Neural cell (in vitro differentiated cells): ENCODE measurements around the gene DLG2. TPM values are rescaled to one million over a fixed set of nuclear protein-coding genes. Genes with fewer than 3 reads are reported as not detected.

Experiments
- H2AFZ ChIP-seq: fragments of 200-600, 300-800 bp; sonication (generic), shearing (Covaris generic); 2 replicates; pipeline ENCODE4 v1.6.0; 2014; ENCODE audit warnings: low read depth, mild to moderate bottlenecking, antibody characterized with exemption, low read length, moderate library complexity
- H3F3A ChIP-seq: fragments of 200-600 bp; shearing (Covaris generic); 2 replicates; pipeline ENCODE4 v1.6.1; 2016; ENCODE audit warnings: mild to moderate bottlenecking, moderate library complexity, mixed read lengths, antibody characterized with exemption, low read length; ENCODE audit not compliant: insufficient read depth, poor library complexity, severe bottlenecking
- H3K27ac ChIP-seq: fragments of 200-600, 300-800 bp; sonication (generic), shearing (Covaris generic); 2 replicates; pipeline ENCODE4 v1.5.1; 2014; ENCODE audit warnings: mild to moderate bottlenecking, low read length, moderate library complexity
- H3K27me3 ChIP-seq: fragments of 300-800, 200-600 bp; sonication (generic), shearing (Covaris generic); 2 replicates; pipeline ENCODE4 v1.6.0; 2014; ENCODE audit warnings: mild to moderate bottlenecking, low read depth, low read length, moderate library complexity; ENCODE audit not compliant: insufficient read depth
- H3K36me3 ChIP-seq: fragments of 300-800, 200-600 bp; sonication (generic), shearing (Covaris generic); 2 replicates; pipeline ENCODE4 v1.5.1; 2014; ENCODE audit warnings: mild to moderate bottlenecking, antibody characterized with exemption, low read length, moderate library complexity; ENCODE audit not compliant: insufficient read depth
- H3K4me2 ChIP-seq: fragments of 300-800, 200-600 bp; sonication (generic), shearing (Covaris generic); 2 replicates; pipeline ENCODE4 v1.6.0; 2014; ENCODE audit warnings: mild to moderate bottlenecking, low read length
- H3K4me3 ChIP-seq: fragments of 300-800, 200-600 bp; sonication (generic), shearing (Covaris generic); 2 replicates; pipeline ENCODE4 v1.5.1; 2014; ENCODE audit warnings: mild to moderate bottlenecking, low read length, moderate library complexity
- H3K79me2 ChIP-seq: fragments of 200-600 bp; shearing (Covaris generic); replicated peaks from 2 replicates; pipeline ENCODE4 v1.6.0; 2014; ENCODE audit warnings: mild to moderate bottlenecking, low read length, moderate library complexity; ENCODE audit not compliant: insufficient read depth
- H3K9ac ChIP-seq: fragments of 300-800, 200-600 bp; sonication (generic), shearing (Covaris generic); 2 replicates; pipeline ENCODE4 v1.6.1; 2016; ENCODE audit warnings: mild to moderate bottlenecking, low read length, mixed read lengths
- H3K9me2 ChIP-seq: fragments of 200-600 bp; shearing (Covaris generic); 2 replicates; pipeline ENCODE4 v1.6.1; 2016; ENCODE audit warnings: mild to moderate bottlenecking, low read length, mixed read lengths; ENCODE audit not compliant: insufficient read depth
- H3K9me3 ChIP-seq: fragments of 200-600, 300-800 bp; sonication (generic), shearing (Covaris generic); 2 replicates; pipeline ENCODE4 v1.6.1; 2016; ENCODE audit warnings: mild to moderate bottlenecking, mixed run types, low read length, moderate library complexity, mixed read lengths
- H4K20me1 ChIP-seq: fragments of 200-600 bp; shearing (Covaris generic); 2 replicates; pipeline ENCODE4 v1.6.1; 2016; ENCODE audit warnings: mild to moderate bottlenecking, mixed run types; ENCODE audit not compliant: insufficient read depth
- CTCF ChIP-seq: fragments of 450-650 bp; IDR thresholded peaks from 2 replicates; pipeline ENCODE4 v1.5.1; 2014; ENCODE audit warnings: antibody characterized with exemption, mild to moderate bottlenecking, moderate library complexity; ENCODE audit not compliant: poor library complexity, severe bottlenecking
- EP300 ChIP-seq: fragments of 450-650 bp; conservative IDR thresholded peaks from 2 replicates; pipeline ENCODE4 v1.6.1; 2014; ENCODE audit warnings: antibody characterized with exemption, mild to moderate bottlenecking, moderate library complexity; ENCODE audit not compliant: poor library complexity, severe bottlenecking
- EZH2 ChIP-seq: fragments of 200-600, 300-800 bp; shearing (Covaris generic), sonication (generic); IDR thresholded peaks from 2 replicates; pipeline ENCODE4 v1.6.1; 2014; ENCODE audit warnings: antibody characterized with exemption, low read length, borderline replicate concordance, mild to moderate bottlenecking; ENCODE audit not compliant: insufficient read depth, poor library complexity, severe bottlenecking
- MXI1 ChIP-seq: fragments of 450-650 bp; conservative IDR thresholded peaks from 2 replicates; pipeline ENCODE4 v1.6.1; 2014; ENCODE audit warnings: antibody characterized with exemption, mild to moderate bottlenecking; ENCODE audit not compliant: poor library complexity, severe bottlenecking
- POLR2AphosphoS5 ChIP-seq: IDR thresholded peaks from 2 replicates; pipeline ENCODE4 v1.6.1; 2012
- RAD21 ChIP-seq: fragments of 450-650 bp; conservative IDR thresholded peaks from 2 replicates; pipeline ENCODE4 v1.6.1; 2014; ENCODE audit warnings: antibody characterized with exemption, mild to moderate bottlenecking, moderate library complexity
- SMC3 ChIP-seq: fragments of 450-650 bp; conservative IDR thresholded peaks from 2 replicates; pipeline ENCODE4 v1.6.1; 2014; ENCODE audit warnings: antibody characterized with exemption, mild to moderate bottlenecking, moderate library complexity; ENCODE audit not compliant: poor library complexity
- TAF1 ChIP-seq: IDR thresholded peaks from 2 replicates; pipeline ENCODE4 v1.6.1; 2012; ENCODE audit warnings: low read depth
- polyA plus RNA-seq: library from polyadenylated mRNA; depleted of rRNA; stranded (reverse); fragments of >200 nt; gene quantifications from 2 replicates; pipeline ENCODE4 v1.2.3, GENCODE V29; 2014
- TF ChIP-seq, protein P1 (sequence below): IDR thresholded peaks from 2 replicates; pipeline ENCODE4 v1.6.1; 2012; ENCODE audit warnings: borderline replicate concordance

Gene DLG2
- polyA plus RNA-seq, 1 donor from 2014 or later: 179 TPM

DNA sequence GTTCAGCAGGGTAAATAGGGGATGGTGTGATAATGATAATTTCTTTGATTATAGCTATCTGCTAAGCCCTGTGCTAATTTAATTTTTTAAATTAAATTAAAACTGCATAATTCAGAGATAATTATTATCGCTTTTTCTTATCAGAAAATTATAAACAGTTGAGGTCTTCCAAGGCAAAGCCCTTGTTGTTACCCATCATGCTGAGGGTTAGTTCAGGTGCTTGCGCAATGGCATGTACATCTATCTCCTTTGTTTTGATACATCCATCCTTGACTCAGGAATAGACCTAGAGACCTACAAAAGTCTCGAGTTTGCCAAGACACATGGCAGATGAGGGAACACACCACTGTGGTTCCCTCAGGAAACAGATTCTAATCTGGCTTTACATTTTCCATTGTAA lies 737.6 kb downstream of the DLG2 start:
- no peak overlapping the region for H3K9ac ChIP-seq
- no peaks in the 10 kb centered on the region for H3K9me2 ChIP-seq
- no peaks in the 10 kb centered on the region for H3K9me3 ChIP-seq
- TF ChIP-seq MXI1 (no peak), POLR2AphosphoS5 (no peak), SMC3 (no peak), EZH2 (no peak), TAF1 (no peak), RAD21 (no peak), CTCF (no peak), EP300 (no peak)
- TF ChIP-seq, protein P1, sequence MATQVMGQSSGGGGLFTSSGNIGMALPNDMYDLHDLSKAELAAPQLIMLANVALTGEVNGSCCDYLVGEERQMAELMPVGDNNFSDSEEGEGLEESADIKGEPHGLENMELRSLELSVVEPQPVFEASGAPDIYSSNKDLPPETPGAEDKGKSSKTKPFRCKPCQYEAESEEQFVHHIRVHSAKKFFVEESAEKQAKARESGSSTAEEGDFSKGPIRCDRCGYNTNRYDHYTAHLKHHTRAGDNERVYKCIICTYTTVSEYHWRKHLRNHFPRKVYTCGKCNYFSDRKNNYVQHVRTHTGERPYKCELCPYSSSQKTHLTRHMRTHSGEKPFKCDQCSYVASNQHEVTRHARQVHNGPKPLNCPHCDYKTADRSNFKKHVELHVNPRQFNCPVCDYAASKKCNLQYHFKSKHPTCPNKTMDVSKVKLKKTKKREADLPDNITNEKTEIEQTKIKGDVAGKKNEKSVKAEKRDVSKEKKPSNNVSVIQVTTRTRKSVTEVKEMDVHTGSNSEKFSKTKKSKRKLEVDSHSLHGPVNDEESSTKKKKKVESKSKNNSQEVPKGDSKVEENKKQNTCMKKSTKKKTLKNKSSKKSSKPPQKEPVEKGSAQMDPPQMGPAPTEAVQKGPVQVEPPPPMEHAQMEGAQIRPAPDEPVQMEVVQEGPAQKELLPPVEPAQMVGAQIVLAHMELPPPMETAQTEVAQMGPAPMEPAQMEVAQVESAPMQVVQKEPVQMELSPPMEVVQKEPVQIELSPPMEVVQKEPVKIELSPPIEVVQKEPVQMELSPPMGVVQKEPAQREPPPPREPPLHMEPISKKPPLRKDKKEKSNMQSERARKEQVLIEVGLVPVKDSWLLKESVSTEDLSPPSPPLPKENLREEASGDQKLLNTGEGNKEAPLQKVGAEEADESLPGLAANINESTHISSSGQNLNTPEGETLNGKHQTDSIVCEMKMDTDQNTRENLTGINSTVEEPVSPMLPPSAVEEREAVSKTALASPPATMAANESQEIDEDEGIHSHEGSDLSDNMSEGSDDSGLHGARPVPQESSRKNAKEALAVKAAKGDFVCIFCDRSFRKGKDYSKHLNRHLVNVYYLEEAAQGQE: no peak
- no peak overlapping the region for H3K4me2 ChIP-seq
- no peak overlapping the region for H2AFZ ChIP-seq
- no peak overlapping the region for H3K4me3 ChIP-seq
- H3K27ac ChIP-seq: no peak overlapping the region
- no peaks in the 10 kb centered on the region for H3K79me2 ChIP-seq
- H3F3A ChIP-seq: peaks cover 3% of the 10 kb centered on the region
- no peaks in the 10 kb centered on the region for H4K20me1 ChIP-seq
- no peaks in the 10 kb centered on the region for H3K27me3 ChIP-seq
- H3K36me3 ChIP-seq: no peaks in the 10 kb centered on the region

GRCh38 chr11:84887055-84887629 lies 740.0 kb downstream of the DLG2 start:
- Histone ChIP-seq H3K27ac (no peak overlapping the region), H3K9me3 (no peaks in the 10 kb centered on the region), H3K27me3 (no peaks in the 10 kb centered on the region), H3K9ac (no peak overlapping the region), H3K4me3 (no peak overlapping the region), H3K4me2 (no peak overlapping the region), H3K36me3 (no peaks in the 10 kb centered on the region), H4K20me1 (no peaks in the 10 kb centered on the region), H3F3A (peaks cover 3% of the 10 kb centered on the region), H3K9me2 (no peaks in the 10 kb centered on the region), H2AFZ (no peak overlapping the region), H3K79me2 (no peaks in the 10 kb centered on the region)
- TF ChIP-seq EZH2: no peak
- TF ChIP-seq, protein P1: no peak
- no peak for TF ChIP-seq EP300
- TF ChIP-seq SMC3: no peak
- no peak for TF ChIP-seq POLR2AphosphoS5
- TF ChIP-seq RAD21: no peak
